NCI-H146 treated with DMSO at 0.1 percent for 48 hours (cell line): ENCODE measurements around the gene ZNF768.
A peak's percentile ranks its signal among the peaks of the same experiment; 100 is the strongest.

Source experiments
- DNase-seq: peaks from one replicate; lab custom pipeline; 2025; ENCODE audit not compliant: unreplicated experiment; lab: John Stamatoyannopoulos, UW

ZNF768 gene

GRCh38 chr16:30526137-30526822, at the start of gene ZNF768:
Gene ZNF768, minus strand, starts transcription at chr16:30526566. Its CDS starts 153 bp downstream, at chr16:30526413.
- DNase-seq, result no peak

GRCh38 chr16:30574678-30575077, 48.3 kb upstream of the ZNF768 start:
- DNase-seq, result no peak

- peak; percentile 96 for DNase-seq
Observed at GRCh38 chr16:30571445-30572322, 45.3 kb upstream of the ZNF768 start, which contains the start of gene ZNF688. Gene ZNF688, minus strand, starts transcription at chr16:30571714. Its CDS starts 85 bp downstream, at chr16:30571629.

- peak; percentile 47 for DNase-seq
Observed at GRCh38 chr16:30570636-30571444, 44.5 kb upstream of the ZNF768 start.

GRCh38 chr16:30569746-30570635, 43.6 kb upstream of the ZNF768 start:
- DNase-seq, result no peak

- no peak for DNase-seq
Observed at GRCh38 chr16:30569281-30569680, 42.9 kb upstream of the ZNF768 start.

- DNase-seq, result peak; percentile 21
Observed at GRCh38 chr16:30567991-30568638, 41.7 kb upstream of the ZNF768 start.

- DNase-seq, result no peak
Observed at GRCh38 chr16:30567160-30567990, 41.0 kb upstream of the ZNF768 start.

GRCh38 chr16:30566531-30566930, 40.2 kb upstream of the ZNF768 start:
- no peak for DNase-seq

- DNase-seq, result no peak
Observed at GRCh38 chr16:30565984-30566383, 39.6 kb upstream of the ZNF768 start.

- no peak for DNase-seq
Observed at GRCh38 chr16:30565526-30565925, 39.2 kb upstream of the ZNF768 start.

GRCh38 chr16:30562021-30562420, 35.7 kb upstream of the ZNF768 start:
- DNase-seq, result no peak

GRCh38 chr16:30561089-30561816, 34.9 kb upstream of the ZNF768 start:
- no peak for DNase-seq

GRCh38 chr16:30559690-30560089, 33.3 kb upstream of the ZNF768 start:
- DNase-seq, result no peak

GRCh38 chr16:30558789-30559377, 32.5 kb upstream of the ZNF768 start:
- DNase-seq, result no peak

GRCh38 chr16:30557957-30558788, 31.8 kb upstream of the ZNF768 start, which contains the start of gene ZNF764:
Gene ZNF764, minus strand, starts transcription at chr16:30558374. Its CDS starts 192 bp downstream, at chr16:30558182.
- peak; percentile 99 for DNase-seq

GRCh38 chr16:30557707-30557956, 31.3 kb upstream of the ZNF768 start:
- DNase-seq, result no peak
